Stimulated activated CD8-positive, alpha-beta memory T cell treated with anti-CD3 and anti-CD28 coated beads, Interleukin-15, amount 100 ng/mL, for 1 hour (primary cell): ENCODE measurements around the gene PHF8.

Experiments
- DNase-seq: peaks from one replicate; pipeline ENCODE4 v3.0.0-alpha.2; 2020; ENCODE audit warnings: low read depth

Gene PHF8

DNA sequence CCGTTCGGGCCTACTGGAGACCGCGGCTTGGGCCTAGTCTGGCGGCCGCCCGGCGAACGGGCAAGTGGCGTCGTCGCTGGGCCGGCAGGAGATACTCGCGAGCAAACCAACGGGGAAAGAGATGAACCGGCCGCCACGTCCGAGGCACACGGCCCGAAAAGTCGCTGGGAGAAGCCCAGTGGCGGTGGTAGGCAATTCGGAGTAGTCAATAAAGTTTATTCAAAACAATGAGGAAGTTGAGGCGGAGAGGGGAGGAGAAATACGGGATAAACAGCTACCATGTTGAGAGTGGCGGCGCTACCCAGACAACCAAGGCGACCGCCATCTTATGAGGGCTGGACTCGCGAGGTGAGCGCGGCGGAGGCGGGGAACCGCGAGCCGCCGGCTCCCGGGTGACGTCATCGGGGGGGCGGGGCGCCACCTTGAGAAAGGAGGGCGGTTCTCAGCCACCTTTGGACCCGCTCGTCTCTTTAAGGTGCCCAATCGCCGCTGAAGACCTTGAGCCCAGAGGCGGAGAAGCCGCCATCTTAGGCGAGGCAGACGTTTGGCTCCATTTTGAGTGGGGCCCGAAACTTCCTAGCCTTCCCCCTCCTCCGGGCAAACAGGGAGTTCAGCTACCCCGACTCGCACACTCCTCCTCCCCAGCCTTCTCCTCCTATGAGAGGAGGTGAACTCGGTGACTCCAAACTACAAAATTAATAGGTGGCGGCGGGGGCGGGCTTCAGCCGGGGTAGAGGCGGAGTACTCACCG lies at the start of gene PHF8:
Gene PHF8, minus strand, starts transcription at position 348 of the 751 bp plus-strand sequence. CDS start 1,745 bp downstream, outside the sequence.
- peak; percentile 88 for DNase-seq

DNA sequence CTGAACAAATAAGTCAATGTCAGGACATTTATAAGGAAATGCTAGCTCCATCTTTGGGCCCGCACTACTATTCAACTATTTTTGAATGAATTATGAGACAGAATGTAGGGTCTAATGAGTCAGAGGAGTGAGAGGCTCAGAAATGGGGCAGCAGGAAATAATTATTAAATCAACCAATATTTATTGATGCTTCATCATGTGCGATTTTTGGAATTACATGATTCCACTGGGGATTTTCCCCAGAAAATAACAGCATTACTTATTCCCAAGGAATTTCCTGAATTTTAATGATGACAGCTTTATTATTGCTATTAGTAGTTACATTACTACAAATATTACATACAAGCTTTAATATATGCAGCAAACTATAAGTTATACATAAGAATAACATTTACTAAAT lies 49.3 kb upstream of the PHF8 start:
- no peak for DNase-seq

DNA sequence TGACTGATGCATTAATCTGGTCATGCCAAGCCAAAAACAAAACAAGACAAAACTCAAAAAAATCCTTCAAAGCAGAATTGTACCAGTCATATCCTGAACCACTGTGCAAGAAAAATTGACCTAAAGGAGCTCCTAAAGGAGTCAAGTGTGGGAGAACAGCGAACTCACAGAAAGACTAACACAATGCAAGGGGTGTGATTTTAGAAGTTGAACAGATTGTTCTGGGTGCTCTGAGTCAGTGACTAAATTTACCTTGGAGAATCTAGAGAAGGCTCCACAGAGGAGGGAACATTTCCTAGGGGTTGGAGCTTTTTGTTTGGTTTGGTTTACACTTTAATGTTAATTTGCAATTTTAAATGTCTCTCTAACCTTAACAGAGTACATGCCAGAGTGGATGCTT lies 48.9 kb upstream of the PHF8 start:
- DNase-seq, result no peak

DNA sequence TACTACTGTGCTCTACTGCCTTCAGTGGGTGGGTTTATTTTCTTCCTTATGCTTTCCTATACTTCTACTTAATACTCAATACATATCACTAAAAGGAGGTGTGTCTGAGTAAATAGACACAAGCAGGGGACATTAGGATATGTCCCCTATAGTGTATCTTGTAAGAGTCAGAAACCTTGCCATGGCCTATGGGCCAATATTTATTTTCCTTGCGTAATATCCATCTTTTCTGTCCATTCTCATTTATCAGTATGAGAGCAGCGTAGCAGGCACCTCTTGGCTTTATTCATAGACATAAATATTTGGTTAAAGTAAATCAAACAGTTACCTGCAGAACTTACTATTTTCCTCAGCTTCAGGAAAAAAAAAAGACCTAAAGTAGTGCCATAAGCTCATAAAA lies 46.6 kb upstream of the PHF8 start:
- no peak for DNase-seq

DNA sequence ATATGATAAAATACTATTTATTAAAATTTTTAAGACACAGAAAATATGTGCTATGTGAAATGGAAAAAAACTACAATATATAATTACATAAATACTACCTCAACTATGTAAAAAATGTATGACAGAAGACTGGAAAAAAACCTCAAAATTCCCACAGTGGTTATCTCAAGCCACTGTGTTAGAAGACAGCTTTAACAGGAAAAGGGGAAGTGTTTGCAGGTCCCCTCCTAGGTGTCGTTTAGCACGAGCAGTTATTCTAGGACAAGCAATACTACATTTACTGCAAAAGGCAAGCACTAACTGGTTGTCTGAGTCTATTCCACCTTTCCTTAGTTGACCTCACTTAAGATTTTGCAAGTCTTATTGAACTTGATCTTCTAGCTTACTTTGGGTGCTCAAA lies 44.9 kb upstream of the PHF8 start:
- DNase-seq, result no peak

DNA sequence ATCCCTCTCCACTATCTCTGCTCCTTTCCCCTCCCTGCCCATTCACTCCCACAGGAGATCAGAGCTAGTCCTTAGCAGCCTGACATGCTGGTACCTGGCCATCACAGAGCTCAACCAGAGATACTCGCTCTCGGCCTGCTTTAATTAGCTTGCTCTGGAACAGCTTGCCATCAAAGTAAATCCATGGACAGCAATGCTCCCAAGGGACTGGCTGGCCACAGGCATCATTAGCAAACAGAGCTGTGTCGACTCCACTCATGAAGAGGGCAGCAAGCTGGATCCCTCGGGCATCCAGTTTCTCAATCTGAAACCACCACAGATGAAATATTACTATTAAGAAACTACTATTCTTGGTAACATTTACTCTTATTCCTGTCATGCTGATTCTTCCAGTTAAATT lies 43.4 kb upstream of the PHF8 start:
- no peak for DNase-seq

DNA sequence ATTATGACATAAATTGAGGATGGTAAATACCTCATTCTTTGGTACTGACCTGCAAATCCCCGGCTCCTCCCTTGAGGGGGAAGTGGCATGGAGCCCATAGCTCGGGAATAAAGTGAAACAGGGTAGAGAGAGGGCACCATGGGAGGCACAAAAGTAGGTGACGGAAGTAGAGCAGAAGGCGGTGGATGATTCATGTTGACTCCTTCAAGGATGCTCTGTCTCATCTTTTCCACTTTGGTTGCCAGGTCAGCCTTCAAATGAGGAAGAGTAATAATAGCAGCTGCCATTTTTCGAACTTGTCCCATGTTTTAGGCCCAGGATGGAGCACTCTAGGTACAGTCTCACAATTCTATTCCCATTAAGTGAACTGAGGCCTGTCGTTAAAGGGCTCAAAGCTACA lies 41.4 kb upstream of the PHF8 start:
- no peak for DNase-seq

DNA sequence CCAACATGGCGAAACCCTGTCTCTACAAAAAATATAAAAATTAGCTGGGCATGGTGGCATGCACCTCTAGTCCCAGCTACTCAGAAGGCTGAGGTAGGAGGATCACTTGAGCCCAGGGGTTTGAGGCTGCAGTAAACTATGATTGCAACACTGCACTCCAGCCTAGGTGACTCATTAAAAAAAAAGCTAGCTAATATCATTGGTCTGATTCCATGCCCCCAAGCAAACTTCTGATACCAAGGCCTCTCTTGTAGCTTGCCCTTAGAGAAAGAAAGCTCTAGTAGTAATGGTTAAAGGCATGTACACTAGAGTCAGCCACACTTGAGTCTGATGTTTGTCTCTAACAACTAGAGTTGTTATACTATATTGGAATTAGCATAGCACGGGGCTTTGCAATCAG lies 32.6 kb upstream of the PHF8 start:
- no peak for DNase-seq

DNA sequence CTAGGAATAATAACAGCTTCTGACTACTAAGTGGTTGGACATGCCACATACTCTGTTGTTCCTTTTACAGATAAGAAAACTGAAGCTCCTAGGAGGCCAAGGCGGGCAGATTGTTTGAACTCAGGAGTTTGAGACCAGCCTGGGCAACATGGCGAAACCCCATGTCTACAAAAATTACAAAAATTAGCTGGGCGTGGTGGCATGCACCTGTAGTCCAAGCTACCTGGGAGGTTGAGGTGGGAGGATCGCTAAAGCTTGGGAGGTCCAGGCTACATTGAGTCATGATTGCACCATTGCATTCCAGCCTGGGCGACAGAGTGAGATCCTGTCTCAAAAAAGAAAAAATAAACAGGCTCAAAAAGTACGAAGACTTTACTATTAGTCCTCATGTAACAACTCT lies 30.6 kb upstream of the PHF8 start:
- no peak for DNase-seq

DNA sequence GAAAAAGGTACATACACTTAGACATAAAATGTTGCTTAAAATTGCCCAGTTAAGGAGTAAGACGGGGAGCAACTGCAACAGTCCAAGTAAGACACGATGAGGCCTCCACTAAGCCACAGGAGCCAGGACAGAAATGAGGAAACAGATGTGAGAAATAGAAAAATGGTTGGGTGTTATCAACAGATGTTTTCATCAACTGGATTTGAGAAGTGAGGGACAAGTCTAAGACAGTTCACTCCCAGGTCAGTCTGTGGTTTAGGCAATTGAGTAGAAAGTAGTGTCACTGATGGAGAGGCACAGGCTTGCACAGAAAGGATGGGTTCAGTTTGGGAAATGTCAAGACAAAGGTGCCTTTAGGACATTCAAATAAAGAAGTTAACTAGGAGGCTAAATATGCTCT lies 23.5 kb upstream of the PHF8 start:
- no peak for DNase-seq

DNA sequence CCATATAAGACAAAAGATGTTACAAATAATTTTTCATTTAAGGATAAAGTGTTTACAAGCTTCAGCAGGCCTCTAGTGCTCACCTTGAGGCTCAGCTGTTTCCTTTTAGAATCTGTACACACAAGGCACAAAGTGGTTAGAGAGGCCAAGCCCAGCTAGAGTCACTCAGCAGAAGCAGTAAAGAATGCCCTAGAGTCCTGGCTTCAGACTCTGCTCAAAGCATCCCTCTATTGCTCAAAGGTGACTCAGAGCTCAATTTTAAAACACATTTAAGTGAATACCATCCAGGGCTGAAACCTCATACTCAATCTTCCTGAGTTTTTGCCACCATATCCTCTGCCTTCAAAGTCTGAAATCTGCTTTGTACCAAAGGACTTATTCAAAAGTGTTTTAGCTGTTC lies 22.6 kb upstream of the PHF8 start:
- DNase-seq, result no peak

DNA sequence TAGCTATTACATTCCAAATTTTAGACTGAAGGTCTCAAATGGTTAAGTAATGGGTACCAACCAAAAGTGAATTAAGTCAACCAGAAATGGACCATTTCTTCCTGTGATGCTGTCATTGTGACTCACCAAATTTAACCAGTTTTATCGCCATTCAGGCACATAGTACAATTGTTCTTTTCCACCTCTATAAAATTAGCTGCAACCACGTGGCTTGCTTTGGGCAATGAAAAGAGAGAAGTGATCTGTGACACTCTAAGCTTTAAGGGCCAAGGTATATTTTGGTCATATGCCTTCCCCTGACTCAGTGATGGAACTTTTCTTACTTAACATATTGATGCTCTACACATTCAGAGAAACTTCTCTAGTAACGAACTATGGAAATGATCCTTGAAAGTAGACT lies 20.3 kb upstream of the PHF8 start:
- no peak for DNase-seq

DNA sequence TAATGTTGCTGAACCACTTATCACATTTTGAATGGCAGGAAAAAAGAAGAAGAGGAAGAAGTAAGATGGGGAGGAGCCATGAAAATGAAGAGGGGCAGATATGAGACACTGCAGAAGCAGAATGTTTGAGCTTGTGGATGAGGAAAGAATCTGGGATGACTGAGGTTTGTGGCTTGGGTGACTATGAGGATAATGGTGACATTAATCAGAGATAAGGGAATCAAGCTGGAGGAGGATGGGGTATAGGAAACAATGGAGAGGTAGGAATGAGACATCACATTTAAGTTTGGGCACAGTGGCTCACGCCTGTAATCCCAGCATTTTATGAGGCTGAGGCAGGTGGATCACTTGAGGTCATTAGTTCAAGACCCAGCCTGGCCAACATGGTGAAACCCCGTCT lies 19.1 kb upstream of the PHF8 start:
- DNase-seq, result no peak

DNA sequence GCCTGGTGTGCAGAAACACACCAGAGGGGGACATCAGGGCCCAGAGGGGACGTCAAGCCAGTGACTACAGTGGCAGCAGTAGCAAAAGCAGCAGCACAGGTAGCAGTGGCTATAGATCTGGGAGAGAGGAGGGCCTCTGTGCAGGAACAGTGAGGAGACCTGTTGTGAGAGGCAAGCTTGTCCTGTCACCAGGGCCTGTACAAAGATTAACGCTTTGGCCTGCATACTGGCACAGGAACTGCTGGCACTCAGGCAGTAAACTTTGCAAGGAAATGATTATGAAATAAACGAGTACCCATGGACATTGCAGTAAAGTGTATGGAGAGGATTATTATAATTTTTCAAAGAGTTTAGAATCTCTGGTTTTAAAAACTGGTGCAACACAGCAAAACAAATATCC lies 5.5 kb upstream of the PHF8 start:
- DNase-seq, result no peak

DNA sequence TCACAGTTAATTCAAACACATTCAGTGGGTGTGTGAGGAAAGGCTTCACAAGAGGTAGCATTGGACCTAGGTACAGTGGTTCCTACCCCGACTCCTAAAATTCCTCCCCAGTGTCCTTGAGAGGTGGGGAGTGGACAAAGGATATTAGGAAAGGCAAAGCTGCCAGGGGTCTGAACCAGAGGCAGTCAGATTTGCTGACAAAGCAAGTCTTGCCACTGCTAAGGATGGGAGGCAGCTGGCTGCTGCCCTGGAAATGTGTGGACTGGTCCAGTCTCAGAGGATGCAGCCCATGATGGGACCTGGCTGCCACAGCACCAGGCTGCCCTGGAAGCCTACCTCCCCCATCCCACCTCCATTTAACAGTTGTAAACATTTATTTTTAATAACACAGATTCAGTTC lies 4.1 kb upstream of the PHF8 start:
- DNase-seq, result no peak

DNA sequence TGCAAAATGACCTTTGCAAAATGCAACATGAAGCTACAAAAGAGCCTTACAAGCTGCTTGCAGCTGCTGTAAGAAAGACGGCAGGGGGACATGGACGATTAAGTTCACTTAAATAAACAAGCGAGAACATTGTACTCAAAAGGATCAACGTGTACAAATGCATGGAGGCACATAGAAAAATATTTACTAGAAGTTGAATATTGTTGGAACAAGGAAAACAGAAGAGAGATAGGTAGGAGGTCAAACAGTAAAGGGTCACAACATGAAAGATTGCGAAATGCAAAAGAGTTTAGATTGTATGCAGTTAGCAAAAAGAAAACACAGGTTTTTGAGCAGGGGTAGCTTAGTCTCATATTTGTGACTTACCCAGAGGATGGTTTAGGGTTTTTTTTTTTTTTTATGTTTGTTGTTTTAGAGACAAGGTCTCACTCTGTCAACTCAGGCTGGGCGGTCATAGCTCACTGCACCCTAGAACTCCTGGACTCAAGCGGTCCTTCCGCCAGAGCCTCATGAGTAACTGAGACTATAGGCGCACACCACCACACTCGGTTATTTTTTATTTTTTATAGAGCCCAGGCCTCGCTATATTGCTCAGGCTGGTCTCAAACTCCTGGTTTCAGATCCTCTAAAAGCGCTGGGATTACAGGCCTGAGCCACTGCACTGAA lies 1.4 kb upstream of the PHF8 start:
- DNase-seq, result no peak

DNA sequence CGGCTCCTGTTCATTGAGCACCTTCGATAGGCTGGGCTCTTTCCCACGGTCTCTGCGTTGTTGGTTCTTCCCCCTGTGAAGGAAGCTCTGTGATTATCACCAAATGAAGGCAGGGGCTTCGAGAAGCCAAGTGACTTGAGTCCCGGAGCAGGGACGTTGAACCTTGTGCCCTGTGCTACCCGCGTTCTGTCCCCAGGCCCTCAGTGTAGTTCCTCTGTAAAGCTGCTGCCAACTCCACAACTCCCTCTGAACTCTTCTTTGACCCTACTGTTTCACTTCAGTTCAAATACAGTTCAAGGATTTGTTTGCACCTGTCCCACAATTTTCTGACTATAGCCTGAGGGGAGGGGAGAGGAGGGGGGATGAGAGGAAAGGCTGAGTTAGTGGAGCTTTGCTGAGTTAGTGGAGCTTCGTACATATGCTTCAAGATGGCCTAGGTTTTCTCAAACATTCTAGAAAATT lies 635 bp upstream of the PHF8 start:
- no peak for DNase-seq

DNA sequence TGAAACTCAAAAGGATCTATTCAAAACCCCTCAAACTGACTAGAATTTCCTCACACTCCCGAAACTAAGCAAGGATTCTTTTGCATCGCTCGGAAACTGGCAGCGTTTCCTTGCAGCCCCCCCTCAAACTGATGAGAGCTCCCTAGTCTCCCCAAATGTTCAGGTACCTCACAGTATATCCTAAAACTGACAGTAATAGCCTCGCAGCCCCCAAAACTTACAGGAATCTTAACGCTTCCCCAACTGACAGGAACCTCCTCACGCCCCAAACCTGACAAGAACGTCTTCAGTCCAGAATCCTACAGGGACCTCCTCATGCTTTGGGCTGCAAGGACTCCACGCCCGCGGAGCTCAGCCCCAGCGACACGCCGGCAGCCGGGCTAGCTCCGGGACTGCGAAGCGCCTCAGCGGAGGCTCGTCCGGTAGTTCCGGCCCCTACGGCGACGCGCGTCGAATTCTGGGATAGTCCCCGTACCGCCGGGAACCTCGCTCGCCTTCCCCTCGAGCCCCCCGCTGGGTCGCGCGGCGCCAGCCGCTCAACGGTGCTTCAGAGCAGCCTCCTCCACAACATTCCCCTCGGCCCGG lies 640 bp downstream of the PHF8 start:
- no peak for DNase-seq

DNA sequence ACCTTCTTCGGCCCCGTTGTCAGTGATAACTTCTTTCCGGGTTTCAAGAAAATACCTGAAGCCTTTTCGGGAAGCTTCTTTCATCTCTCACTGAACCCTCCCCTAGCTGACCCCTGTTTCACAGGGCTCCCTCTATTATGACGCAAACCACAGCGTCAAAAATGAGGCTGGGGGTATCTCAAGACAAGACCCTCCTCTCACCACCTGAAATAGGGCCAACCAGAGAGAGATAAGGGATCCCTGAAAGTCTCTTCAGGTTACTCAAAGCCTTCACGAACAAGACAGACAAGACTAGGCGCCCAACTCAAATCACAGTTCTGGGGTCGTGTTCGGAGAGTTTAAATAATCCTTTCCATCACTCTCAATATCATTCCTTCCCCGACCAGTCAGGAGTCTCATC lies 1.2 kb downstream of the PHF8 start:
- no peak for DNase-seq

DNA sequence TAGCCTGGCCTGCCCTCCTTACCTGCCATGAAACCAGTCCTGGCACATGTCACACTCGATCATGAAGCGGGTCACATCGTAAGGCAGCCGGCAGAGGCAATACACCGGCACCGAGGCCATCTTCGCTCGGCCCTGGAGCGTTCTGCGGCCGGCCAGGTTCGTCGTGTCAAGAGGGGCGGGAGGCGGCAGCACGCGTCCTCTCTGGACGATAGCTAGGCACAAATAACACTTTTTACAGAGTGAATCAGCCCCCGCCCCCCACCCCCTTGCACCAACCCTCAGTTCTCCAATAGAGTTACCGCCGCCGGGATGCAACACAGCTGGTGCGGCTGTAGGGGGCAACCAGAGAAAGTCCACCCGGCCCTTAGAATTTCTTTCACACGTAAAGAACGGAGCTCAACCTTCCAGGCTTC lies 1.7 kb downstream of the PHF8 start:
- no peak for DNase-seq

DNA sequence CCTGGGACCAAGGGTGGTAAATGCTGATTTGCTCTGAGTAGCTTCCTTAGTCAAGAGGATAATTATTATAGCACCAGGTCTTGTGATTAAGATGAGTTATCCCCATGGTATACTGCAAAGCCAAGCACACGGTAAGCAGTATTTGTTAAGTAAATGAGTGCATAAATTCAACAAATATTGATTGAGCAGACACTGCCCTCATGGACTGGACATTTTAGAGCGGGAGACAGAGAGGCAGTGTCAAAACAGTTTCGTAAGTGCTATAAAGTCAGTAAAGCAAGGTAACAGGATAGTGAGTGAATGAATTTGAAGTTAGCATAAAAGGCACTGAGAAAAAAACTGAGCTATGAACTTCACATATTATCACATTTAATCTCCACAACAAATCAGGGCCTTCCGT lies 13.9 kb downstream of the PHF8 start:
- no peak for DNase-seq

DNA sequence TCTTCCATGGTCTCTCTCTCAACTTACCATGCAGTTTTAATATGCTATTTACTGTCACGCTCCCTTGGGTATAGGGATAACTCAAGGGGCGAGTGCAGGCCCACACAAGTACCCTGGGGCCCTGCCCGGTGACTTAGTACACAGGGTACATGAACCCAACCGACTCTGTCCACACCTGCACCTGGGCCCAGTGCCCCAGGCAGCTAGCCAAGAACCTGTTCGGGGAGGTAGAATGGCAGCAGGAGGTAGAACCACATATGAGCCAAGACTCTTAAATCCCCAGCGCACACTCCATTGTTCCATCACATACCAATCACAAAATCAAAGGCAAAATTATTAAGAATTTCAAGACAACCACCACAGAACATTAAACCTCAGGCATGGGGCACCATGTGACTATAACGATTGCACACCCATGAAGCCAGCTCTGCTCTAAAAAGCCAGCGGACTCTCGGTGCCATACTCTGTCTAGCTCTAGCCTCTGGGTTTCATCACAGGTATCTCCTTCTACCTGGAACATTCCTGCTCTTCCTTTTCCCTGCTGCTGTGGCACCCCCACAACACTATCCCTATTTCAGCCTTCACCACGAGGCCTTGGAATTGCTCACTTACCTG lies 14.6 kb downstream of the PHF8 start:
- no peak for DNase-seq

DNA sequence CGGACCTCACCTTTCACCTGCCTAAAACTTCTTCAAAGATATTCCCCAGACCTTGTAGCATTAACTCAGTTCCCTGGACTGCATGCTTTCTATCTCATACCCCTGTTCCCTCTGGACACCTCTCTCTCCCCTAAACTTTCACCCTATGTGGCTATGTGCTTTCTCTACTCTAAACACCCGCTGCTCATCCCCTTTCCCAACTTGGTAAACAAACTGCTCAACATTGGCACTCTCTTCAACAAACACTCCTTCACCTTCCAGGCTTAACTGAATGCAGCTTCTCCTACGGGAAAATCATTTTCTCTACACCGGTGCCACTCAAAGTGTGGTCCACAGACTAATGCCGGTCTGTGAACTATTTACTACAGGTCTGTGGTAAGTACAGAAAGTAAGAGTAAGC lies 19.9 kb downstream of the PHF8 start:
- DNase-seq, result no peak
